Panc1 (cell line): ENCODE results near the gene PRPF19. TPM values are rescaled to one million over a fixed set of nuclear protein-coding genes. Genes with fewer than 3 reads are reported as not detected.
A peak's percentile ranks its signal among the peaks of the same experiment; 100 is the strongest.

ENCODE experiments used
- ATAC-seq: fragments of 200-7000 bp; cut with Tn5 transposase; 2 replicates; pipeline ENCODE4 v1.9.1; 2020; ENCODE audit warnings: mild to moderate bottlenecking, moderate library complexity
- BruUV-seq: library from RNA; stranded (reverse); fragments of 400-500 nt; replicated peaks from 2 replicates; lab custom pipeline; 2021; lab: Mats Ljungman, UMichigan
- CTCF ChIA-PET: fragments of 300-600 bp; sonication (Branson Sonifier 250); formaldehyde crosslinking; loops from one replicate; lab custom pipeline; 2022; ENCODE audit warnings: antibody characterized with exemption; lab: Charles Lee
- POLR2A ChIA-PET: fragments of 300-600 bp; sonication (Branson Sonifier 250); formaldehyde crosslinking; loops from one replicate; lab custom pipeline; 2022; ENCODE audit warnings: antibody characterized with exemption; lab: Charles Lee
- DNase-seq: peaks from one replicate; pipeline ENCODE4 v3.0.0-alpha.2; 2010; ENCODE audit warnings: low read depth, low spot score
- H3K27ac ChIP-seq: 2 replicates; pipeline ENCODE4 v1.5.1; 2011; ENCODE audit warnings: mild to moderate bottlenecking, low read length, inconsistent platforms
- H3K27me3 ChIP-seq: fragments of 200-500 bp; sonication (Bioruptor generic); 2 replicates; pipeline ENCODE4 v1.6.0; 2014; ENCODE audit warnings: low read length, inconsistent platforms; ENCODE audit not compliant: control insufficient read depth, insufficient read depth
- H3K36me3 ChIP-seq: fragments of 200-500 bp; sonication (Bioruptor generic); 2 replicates; pipeline ENCODE4 v1.5.1; 2014; ENCODE audit warnings: inconsistent platforms, mild to moderate bottlenecking, low read length, moderate library complexity; ENCODE audit not compliant: control insufficient read depth, insufficient read depth
- H3K4me1 ChIP-seq: 2 replicates; pipeline ENCODE4 v1.5.1; 2011; ENCODE audit warnings: inconsistent platforms, mild to moderate bottlenecking, low read length, moderate library complexity; ENCODE audit not compliant: control insufficient read depth, insufficient read depth
- H3K4me3 ChIP-seq, 2 experiments: 2 replicates each; pipeline ENCODE4 v1.5.1; 2011 to 2012; ENCODE audit warnings: low read depth in 2 of 2, low read length in 2 of 2, mild to moderate bottlenecking in 2 of 2, inconsistent platforms in 1 of 2, moderate library complexity in 1 of 2
- H3K9me3 ChIP-seq: fragments of 200-500 bp; sonication (Bioruptor generic); 2 replicates; pipeline ENCODE4 v1.5.1; 2014; ENCODE audit warnings: low read depth, mild to moderate bottlenecking, inconsistent platforms, low read length, moderate library complexity; ENCODE audit not compliant: control insufficient read depth, insufficient read depth
- CTCF ChIP-seq: fragments of 450-650 bp; IDR thresholded peaks from 2 replicates; pipeline ENCODE4 v1.5.1; 2017; ENCODE audit warnings: mild to moderate bottlenecking
- POLR2AphosphoS5 ChIP-seq: IDR thresholded peaks from 2 replicates; pipeline ENCODE4 v1.6.1; 2012; ENCODE audit warnings: mild to moderate bottlenecking, low read depth, low read length, moderate library complexity
- REST ChIP-seq, 2 experiments: IDR thresholded peaks; 2 replicates each; pipeline ENCODE4 v1.6.1; 2011 to 2012; ENCODE audit warnings: low read depth in 2 of 2, control low read depth in 1 of 2, low read length in 1 of 2, mild to moderate bottlenecking in 1 of 2, moderate library complexity in 1 of 2; ENCODE audit not compliant: insufficient read depth in 1 of 2
- SIN3A ChIP-seq: IDR thresholded peaks from 2 replicates; pipeline ENCODE4 v1.6.1; 2012; ENCODE audit warnings: low read depth, mild to moderate bottlenecking, low read length, moderate library complexity, borderline replicate concordance; ENCODE audit not compliant: insufficient read depth
- TCF7L2 ChIP-seq: IDR thresholded peaks from 2 replicates; pipeline ENCODE4 v1.6.1; 2011; ENCODE audit warnings: mild to moderate bottlenecking, low read depth, low read length, inconsistent platforms
- in situ Hi-C: cut with HindIII; loops from 2 replicates; pipeline ENCODE4 v1.10.0; 2016; ENCODE audit warnings: low sequenced_read_pairs, low pct_unique_long_range_greater_than_20kb
- intact Hi-C: fragments of 100-400 bp; cut with micrococcal nuclease; formaldehyde crosslinking; loops from one replicate; pipeline ENCODE4 v1.10.0; 2022; ENCODE audit not compliant: unreplicated experiment
- total RNA-seq: library from RNA; stranded (reverse); gene quantifications from one replicate; pipeline ENCODE4 v1.2.1, GENCODE V29; 2021; ENCODE audit not compliant: unreplicated experiment

PRPF19 gene
- total RNA-seq, 1 experiment from 2014 or later = 149 TPM

GRCh38 chr11:60924110-60924905, 17.9 kb upstream of the PRPF19 start, which contains the start of gene TMEM132A:
Gene TMEM132A (plus strand): TSS chr11:60924460. CDS start chr11:60924634, 174 bp downstream.
- H3K36me3 ChIP-seq = no peaks in the 10 kb centered on the region; the same call in none of the 2 replicates
- ChIA-PET CTCF (interaction anchor here (0.5 kb wide), 1 partner anchor 92 kb away, joined by 5 read pairs; no protein-coding TSS in a partner anchor), POLR2A (no interaction called here)
- H3K9me3 ChIP-seq = no peaks in the 10 kb centered on the region
- H3K27me3 ChIP-seq = no peaks in the 10 kb centered on the region
- peak within 1 kb of the TSS; percentile 67 to 75 for H3K4me3 ChIP-seq
- BruUV-seq = no TSS peak
- peak within 1 kb of the TSS; percentile 77 for H3K27ac ChIP-seq
- ATAC-seq (peak; percentile 95), DNase-seq (no peak)
- in situ Hi-C loops = no loop called here
- TF ChIP-seq SIN3A (no peak; the same call in 1 of the 2 replicates), POLR2AphosphoS5 (peak; percentile 32; the same call in 1 of the 2 replicates), REST (IDR thresholded peaks at IDR 0.05; ENCODE audit: insufficient read depth in 1 of 2, low read depth in 2 of 2, low read length in 1 of 2) (0 out of 4 replicates have a peak, but pooled peaks of 1 of the 2 experiments have one; percentile 21), CTCF (no peak; the same call in 1 of the 2 replicates)
- peaks cover 18% of the 10 kb centered on the region for H3K4me1 ChIP-seq
- intact Hi-C loops = no loop called here

GRCh38 chr11:60923800-60924109, 17.4 kb upstream of the PRPF19 start:
- no TSS peak for BruUV-seq
- H3K9me3 ChIP-seq = no peaks in the 10 kb centered on the region
- no peak for TF ChIP-seq POLR2AphosphoS5
- TF ChIP-seq SIN3A = no peak
- no peak for TF ChIP-seq TCF7L2
- TF ChIP-seq CTCF = no peak
- no peak for TF ChIP-seq REST (IDR thresholded peaks at IDR 0.05; ENCODE audit: insufficient read depth in 1 of 2, low read depth in 2 of 2, low read length in 1 of 2)
- intact Hi-C loops = no loop called here
- H3K4me1 ChIP-seq = peaks cover 18% of the 10 kb centered on the region
- no peaks in the 10 kb centered on the region; the same call in none of the 2 replicates for H3K36me3 ChIP-seq
- H3K27ac ChIP-seq = peak overlapping the region; percentile 66
- DNase-seq (no peak), ATAC-seq (peak; percentile 35)
- ChIA-PET POLR2A (no interaction called here), CTCF (interaction anchor here (0.5 kb wide), 1 partner anchor 91 kb away, joined by 5 read pairs; no protein-coding TSS in a partner anchor)
- in situ Hi-C loops = no loop called here
- H3K4me3 ChIP-seq = peak overlapping the region; percentile 50 to 75
- no peaks in the 10 kb centered on the region for H3K27me3 ChIP-seq
